H1 (cell line): ENCODE measurements around the gene RGS4. TPM values are rescaled to one million over a fixed set of nuclear protein-coding genes. Genes with fewer than 3 reads are reported as not detected.

Source experiments
- CTCF ChIA-PET: fragments of 300-600 bp; sonication (Branson Sonifier 250); formaldehyde crosslinking; loops from one replicate; lab custom pipeline; 2021; ENCODE audit not compliant: partially characterized antibody; lab: Charles Lee
- POLR2A ChIA-PET: fragments of 300-600 bp; sonication (Branson Sonifier 250); formaldehyde crosslinking; loops from one replicate; lab custom pipeline; 2021; ENCODE audit warnings: inconsistent platforms; ENCODE audit not compliant: partially characterized antibody; lab: Charles Lee
- DNase-seq, 2 experiments: peaks; one replicate each; pipeline versions ENCODE4 v3.0.0 to v3.0.0-alpha.2; 2010 to 2022; ENCODE audit warnings: low spot score in 2 of 2, low read depth in 1 of 2, mixed read lengths in 1 of 2
- FAIRE-seq: peaks from 2 replicates; lab custom pipeline; 2011; peaks lifted over from hg19 to GRCh38; lab: Jason Lieb, UNC
- H2AFZ ChIP-seq: 2 replicates; pipeline ENCODE4 v1.8.1; 2012; ENCODE audit warnings: low read length, inconsistent platforms
- H2AK5ac ChIP-seq: 2 replicates; pipeline ENCODE4 v1.6.1; 2013; ENCODE audit warnings: low read depth, low read length
- H2BK120ac ChIP-seq: replicated peaks from 2 replicates; pipeline ENCODE3; 2013; ENCODE audit warnings: low read depth, low read length, inconsistent platforms
- H2BK12ac ChIP-seq: 2 replicates; pipeline ENCODE4 v1.6.1; 2013; ENCODE audit warnings: low read depth, low read length
- H2BK15ac ChIP-seq: 2 replicates; pipeline ENCODE4 v1.6.1; 2013; ENCODE audit warnings: low read length
- H2BK20ac ChIP-seq: 2 replicates; pipeline ENCODE4 v1.6.1; 2013; ENCODE audit warnings: low read length
- H2BK5ac ChIP-seq: 2 replicates; pipeline ENCODE4 v1.6.1; 2013; ENCODE audit warnings: low read depth, low read length
- H3K14ac ChIP-seq: 2 replicates; pipeline ENCODE4 v1.6.1; 2013; ENCODE audit warnings: inconsistent platforms; ENCODE audit not compliant: insufficient read length
- H3K18ac ChIP-seq: 2 replicates; pipeline ENCODE4 v1.6.1; 2013; ENCODE audit warnings: low read length; ENCODE audit errors: extremely low read depth
- H3K23ac ChIP-seq: 2 replicates; pipeline ENCODE4 v1.6.1; 2013; ENCODE audit warnings: inconsistent platforms; ENCODE audit not compliant: insufficient read length
- H3K23me2 ChIP-seq: 2 replicates; pipeline ENCODE4 v1.6.1; 2013; ENCODE audit warnings: low read depth, low read length
- H3K27ac ChIP-seq: 2 replicates; pipeline ENCODE4 v1.6.1; 2011; ENCODE audit warnings: low read depth, low read length, inconsistent platforms
- H3K27me3 ChIP-seq, 4 experiments: replicated peaks in 1 of 4; 1 replicate in 1 of 4; 2 replicates in 3 of 4; pipeline versions ENCODE4 v1.6.1 to v1.8.1; 2011 to 2013; ENCODE audit warnings: low read length in 3 of 4, mild to moderate bottlenecking in 3 of 4, inconsistent platforms in 2 of 4, mixed read lengths in 2 of 4, moderate library complexity in 1 of 4; ENCODE audit not compliant: control insufficient read depth in 3 of 4, insufficient read depth in 3 of 4; ENCODE audit errors: extremely low read depth in 1 of 4
- H3K36me3 ChIP-seq, 4 experiments: 2 replicates each; pipeline versions ENCODE4 v1.6.1 to v1.8.1; 2011 to 2013; ENCODE audit warnings: mild to moderate bottlenecking in 4 of 4, low read length in 3 of 4, moderate library complexity in 2 of 4, control low read depth in 1 of 4, inconsistent platforms in 1 of 4; ENCODE audit not compliant: insufficient read depth in 4 of 4, control insufficient read depth in 2 of 4
- H3K4ac ChIP-seq: replicated peaks from 2 replicates; pipeline ENCODE3; 2013; ENCODE audit warnings: low read length, low read depth, mixed read lengths, inconsistent platforms; ENCODE audit not compliant: insufficient read length
- H3K4me1 ChIP-seq, 4 experiments: replicated peaks in 1 of 4; 1 replicate in 1 of 4; 2 replicates in 3 of 4; pipeline versions ENCODE4 v1.6.1 to v1.8.1; 2011 to 2013; ENCODE audit warnings: low read length in 3 of 4, inconsistent platforms in 2 of 4, mixed read lengths in 1 of 4; ENCODE audit not compliant: insufficient read depth in 4 of 4, control insufficient read depth in 3 of 4
- H3K4me2 ChIP-seq, 2 experiments: 2 replicates each; pipeline versions ENCODE4 v1.6.1 to v1.8.1; 2011 to 2013; ENCODE audit warnings: low read depth in 2 of 2, low read length in 2 of 2, control low read depth in 1 of 2, inconsistent platforms in 1 of 2, mild to moderate bottlenecking in 1 of 2; ENCODE audit not compliant: insufficient read depth in 1 of 2
- H3K4me3 ChIP-seq, 4 experiments: fragments of 200-600, 300-600 bp in 1 of 4; sonication (generic), shearing (Covaris generic), sonication (Bioruptor Twin) in 1 of 4; 2 replicates each; pipeline versions ENCODE4 v1.5.1 to v1.8.1; 2011 to 2016; ENCODE audit warnings: low read length in 4 of 4, low read depth in 3 of 4, control low read depth in 2 of 4, inconsistent platforms in 2 of 4, mild to moderate bottlenecking in 2 of 4, mixed read lengths in 1 of 4, moderate library complexity in 1 of 4; ENCODE audit not compliant: insufficient read depth in 2 of 4; ENCODE audit errors: extremely low read depth in 1 of 4
- H3K56ac ChIP-seq: replicated peaks from 2 replicates; pipeline ENCODE3; 2013; ENCODE audit warnings: low read depth, mild to moderate bottlenecking, mixed read lengths, low read length, inconsistent platforms; ENCODE audit not compliant: insufficient read length
- H3K79me1 ChIP-seq: 2 replicates; pipeline ENCODE4 v1.6.1; 2013; ENCODE audit warnings: low read depth, low read length, control low read depth
- H3K79me2 ChIP-seq, 2 experiments: 2 replicates each; pipeline versions ENCODE4 v1.6.1 to v1.8.1; 2012 to 2013; ENCODE audit warnings: low read length in 2 of 2, mild to moderate bottlenecking in 2 of 2, inconsistent platforms in 1 of 2; ENCODE audit not compliant: insufficient read depth in 2 of 2, control insufficient read depth in 1 of 2
- H3K9ac ChIP-seq, 4 experiments: replicated peaks in 1 of 4; 1 replicate in 1 of 4; 2 replicates in 3 of 4; pipeline versions ENCODE4 v1.6.1 to v1.8.1; 2011 to 2013; ENCODE audit warnings: low read depth in 3 of 4, low read length in 3 of 4, control low read depth in 2 of 4, mild to moderate bottlenecking in 2 of 4, moderate library complexity in 2 of 4, inconsistent platforms in 1 of 4; ENCODE audit errors: extremely low read depth in 1 of 4
- H3K9me3 ChIP-seq, 2 experiments: 2 replicates each; pipeline versions ENCODE4 v1.6.1 to v1.8.1; 2012 to 2013; ENCODE audit warnings: mild to moderate bottlenecking in 2 of 2, moderate library complexity in 2 of 2, control low read depth in 1 of 2, inconsistent platforms in 1 of 2, low read depth in 1 of 2, low read length in 1 of 2, mixed read lengths in 1 of 2; ENCODE audit not compliant: insufficient read depth in 2 of 2
- H4K20me1 ChIP-seq, 2 experiments: replicated peaks in 1 of 2; 2 replicates each; pipeline versions ENCODE3 to v1.8.1; 2011 to 2013; ENCODE audit warnings: inconsistent platforms in 2 of 2, low read length in 2 of 2, mild to moderate bottlenecking in 1 of 2; ENCODE audit not compliant: insufficient read depth in 2 of 2, control insufficient read depth in 1 of 2
- H4K5ac ChIP-seq: 2 replicates; pipeline ENCODE4 v1.6.1; 2013; ENCODE audit warnings: low read length, low read depth, mixed read lengths, inconsistent platforms; ENCODE audit not compliant: insufficient read length
- H4K8ac ChIP-seq: 2 replicates; pipeline ENCODE4 v1.8.0; 2013; ENCODE audit warnings: mild to moderate bottlenecking, moderate library complexity, low read length, inconsistent platforms; ENCODE audit not compliant: insufficient read depth; ENCODE audit errors: extremely low read depth
- H4K91ac ChIP-seq: replicated peaks from 2 replicates; pipeline ENCODE3; 2013; ENCODE audit warnings: low read length, mixed read lengths, inconsistent platforms; ENCODE audit not compliant: insufficient read length
- CREB1 ChIP-seq: IDR thresholded peaks from 2 replicates; pipeline ENCODE4 v1.6.1; 2012; ENCODE audit warnings: inconsistent platforms
- KDM1A ChIP-seq: fragments of 200-600, 300-600 bp; sonication (generic); IDR thresholded peaks from 2 replicates; pipeline ENCODE4 v1.7.1; 2016; ENCODE audit warnings: mild to moderate bottlenecking, low read length, borderline replicate concordance
- SP2 ChIP-seq: IDR thresholded peaks from 2 replicates; pipeline ENCODE4 v1.6.1; 2012; ENCODE audit warnings: mild to moderate bottlenecking, low read length, inconsistent platforms
- SUZ12 ChIP-seq: fragments of 200-600 bp; sonication (generic); IDR thresholded peaks from 2 replicates; pipeline ENCODE4 v1.6.1; 2012; ENCODE audit warnings: mild to moderate bottlenecking, inconsistent platforms, low read length, moderate library complexity, mixed read lengths
- WGBS, 2 experiments: shearing (Covaris generic) in 1 of 2; methylation state at CpG; one replicate each; pipeline versions ENCODE4 v1.1.6 to v1.1.7; 2013 to 2015; ENCODE audit warnings: low lambda C conversion rate in 2 of 2, mixed read lengths in 2 of 2, inconsistent platforms in 1 of 2, low coverage in 1 of 2, missing lambda C conversion rate in 1 of 2; ENCODE audit not compliant: insufficient replicate concordance in 2 of 2, insufficient coverage in 1 of 2, insufficient read length in 1 of 2; ENCODE audit errors: extremely low coverage in 1 of 2, missing lambda C conversion rate in 1 of 2; 5-methylcytosine and 5-hydroxymethylcytosine counted together
- polyA plus RNA-seq, 7 experiments: library from polyadenylated mRNA; depleted of rRNA in 3 of 7; stranded (reverse) in 5 of 7; unstranded in 2 of 7; fragments of >200 nt in 5 of 7; fragments of 200-250 nt in 2 of 7; gene quantifications; 1 replicate in 5 of 7; 2 replicates in 1 of 7; 4 replicates in 1 of 7; pipeline versions ENCODE4 v1.2.1 to v1.2.3, GENCODE V29; 2011 to 2013; ENCODE audit warnings: missing spikeins in 2 of 7, mixed read lengths in 2 of 7
- total RNA-seq: library from RNA; stranded (reverse); fragmentation: NEBNext Ultra II Directional; extraction: Animal tissue kit (Norgen Biotek cat#: 25700); gene quantifications from 2 replicates; pipeline ENCODE4 v1.2.1, GENCODE V29; 2021
- TF ChIP-seq, protein P1 (sequence below): IDR thresholded peaks from 2 replicates; pipeline ENCODE4 v1.6.1; 2012; ENCODE audit warnings: inconsistent platforms

Gene RGS4
- total and polyA plus RNA-seq, 2 of the 8 experiments (the other 6 are each of a cell fraction or from before 2014, with no cell fraction given) = 0.26 to 0.74 TPM

DNA sequence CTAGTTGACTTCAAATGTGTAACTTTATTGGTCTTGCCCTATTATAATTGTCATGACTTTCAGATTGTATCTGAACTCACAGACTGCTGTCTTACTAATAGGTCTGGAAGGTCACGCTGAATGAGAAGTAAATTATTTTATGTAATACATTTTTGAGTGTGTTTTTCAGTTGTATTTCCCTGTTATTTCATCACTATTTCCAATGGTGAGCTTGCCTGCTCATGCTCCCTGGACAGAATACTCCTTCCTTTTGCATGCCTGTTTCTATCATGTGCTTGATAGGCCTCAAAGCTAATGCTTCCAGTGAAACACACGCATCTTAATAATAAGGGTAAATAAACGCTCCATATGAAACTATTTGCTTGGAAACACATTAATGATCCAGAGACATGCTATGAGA, 7.3 kb downstream of the RGS4 start:
- TF ChIP-seq, protein P1, sequence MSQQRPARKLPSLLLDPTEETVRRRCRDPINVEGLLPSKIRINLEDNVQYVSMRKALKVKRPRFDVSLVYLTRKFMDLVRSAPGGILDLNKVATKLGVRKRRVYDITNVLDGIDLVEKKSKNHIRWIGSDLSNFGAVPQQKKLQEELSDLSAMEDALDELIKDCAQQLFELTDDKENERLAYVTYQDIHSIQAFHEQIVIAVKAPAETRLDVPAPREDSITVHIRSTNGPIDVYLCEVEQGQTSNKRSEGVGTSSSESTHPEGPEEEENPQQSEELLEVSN = no peak
- TF ChIP-seq SUZ12 = no peak
- TF ChIP-seq SP2 = no peak
- no peak for TF ChIP-seq KDM1A
- no peak for TF ChIP-seq CREB1

More for the DNA sequence above, 7.3 kb downstream of the RGS4 start:
- H3K23ac ChIP-seq = no peak overlapping the region
- H3K4me2 ChIP-seq = no peak overlapping the region
- H3K79me1 ChIP-seq = no peaks in the 10 kb centered on the region
- no peak overlapping the region for H3K27ac ChIP-seq
- DNase-seq (no peak), FAIRE-seq (no peak)
- no peak overlapping the region for H2AFZ ChIP-seq
- H3K36me3 ChIP-seq = no peaks in the 10 kb centered on the region
- H2BK120ac ChIP-seq = no peak overlapping the region
- H4K20me1 ChIP-seq = no peaks in the 10 kb centered on the region
- no peak overlapping the region for H3K18ac ChIP-seq
- no peaks in the 10 kb centered on the region for H3K4me1 ChIP-seq
- WGBS, 2 experiments = 72% methylated on average over 3 of the region's 3 CpGs; no CpG with 5 or more reads in 1 of the 2 experiments
- no peak overlapping the region for H2BK5ac ChIP-seq
- no peak overlapping the region for H3K14ac ChIP-seq
- no peak overlapping the region for H3K56ac ChIP-seq
- H4K5ac ChIP-seq = no peak overlapping the region
- H3K27me3 ChIP-seq = no peaks in the 10 kb centered on the region
- H4K8ac ChIP-seq = no peak overlapping the region
- POLR2A ChIA-PET = no interaction called here
- H2BK15ac ChIP-seq = no peak overlapping the region
- H2AK5ac ChIP-seq = no peak overlapping the region
- H4K91ac ChIP-seq = no peak overlapping the region
- no peak overlapping the region for H3K9ac ChIP-seq
- H2BK20ac ChIP-seq = no peak overlapping the region
- no peaks in the 10 kb centered on the region for H3K79me2 ChIP-seq
- H3K23me2 ChIP-seq = no peaks in the 10 kb centered on the region
- H3K4me3 ChIP-seq = no peak overlapping the region
- H3K9me3 ChIP-seq = peaks cover 0 to 5% of the 10 kb centered on the region in 2 experiments; a peak in 1 of 4 replicates
- CTCF ChIA-PET = interaction anchor here (1.0 kb wide), 1 partner anchor 198 kb away, joined by 3 read pairs; no protein-coding TSS in a partner anchor
- H3K4ac ChIP-seq = no peak overlapping the region
- no peak overlapping the region for H2BK12ac ChIP-seq
